Endothelial cell of umbilical vein (primary cell): ENCODE data around the gene CFLAR.

ENCODE experiments used
- EZH2 ChIP-seq: IDR thresholded peaks from 2 replicates; pipeline ENCODE4 v1.6.1; 2012; ENCODE audit warnings: borderline replicate concordance, low read depth, mild to moderate bottlenecking, moderate library complexity, low read length, inconsistent platforms; ENCODE audit not compliant: severe bottlenecking
- FOS ChIP-seq: IDR thresholded peaks from 2 replicates; pipeline ENCODE4 v1.6.1; 2011; ENCODE audit warnings: mild to moderate bottlenecking, low read length, moderate library complexity, borderline replicate concordance; ENCODE audit not compliant: insufficient read depth
- MYC ChIP-seq: IDR thresholded peaks from one replicate; pipeline ENCODE4 v1.6.1; 2011; ENCODE audit warnings: mild to moderate bottlenecking, low read depth, low read length
- POLR2A ChIP-seq: IDR thresholded peaks from 2 replicates; pipeline ENCODE4 v1.6.1; 2012; ENCODE audit warnings: low read depth, mild to moderate bottlenecking, control low read depth, low read length
- POLR2AphosphoS5 ChIP-seq: IDR thresholded peaks from 2 replicates; pipeline ENCODE4 v1.6.1; 2012; ENCODE audit warnings: low read depth, mild to moderate bottlenecking, control low read depth, low read length, moderate library complexity; ENCODE audit not compliant: insufficient read depth
- TF ChIP-seq, protein P1 (sequence below), 2 donors: IDR thresholded peaks; 1 replicate in 1 of 2; 2 replicates in 1 of 2; pipeline ENCODE4 v1.5.1; 2011; ENCODE audit warnings: low read length in 2 of 2, mild to moderate bottlenecking in 2 of 2, moderate library complexity in 2 of 2, control low read depth in 1 of 2, inconsistent platforms in 1 of 2, low read depth in 1 of 2; ENCODE audit not compliant: insufficient read depth in 1 of 2; ENCODE audit errors: extremely low read depth in 1 of 2
- TF ChIP-seq, protein P2 (sequence below): IDR thresholded peaks from 2 replicates; pipeline ENCODE4 v1.6.1; 2011; ENCODE audit not compliant: insufficient read depth, insufficient read length

DNA sequence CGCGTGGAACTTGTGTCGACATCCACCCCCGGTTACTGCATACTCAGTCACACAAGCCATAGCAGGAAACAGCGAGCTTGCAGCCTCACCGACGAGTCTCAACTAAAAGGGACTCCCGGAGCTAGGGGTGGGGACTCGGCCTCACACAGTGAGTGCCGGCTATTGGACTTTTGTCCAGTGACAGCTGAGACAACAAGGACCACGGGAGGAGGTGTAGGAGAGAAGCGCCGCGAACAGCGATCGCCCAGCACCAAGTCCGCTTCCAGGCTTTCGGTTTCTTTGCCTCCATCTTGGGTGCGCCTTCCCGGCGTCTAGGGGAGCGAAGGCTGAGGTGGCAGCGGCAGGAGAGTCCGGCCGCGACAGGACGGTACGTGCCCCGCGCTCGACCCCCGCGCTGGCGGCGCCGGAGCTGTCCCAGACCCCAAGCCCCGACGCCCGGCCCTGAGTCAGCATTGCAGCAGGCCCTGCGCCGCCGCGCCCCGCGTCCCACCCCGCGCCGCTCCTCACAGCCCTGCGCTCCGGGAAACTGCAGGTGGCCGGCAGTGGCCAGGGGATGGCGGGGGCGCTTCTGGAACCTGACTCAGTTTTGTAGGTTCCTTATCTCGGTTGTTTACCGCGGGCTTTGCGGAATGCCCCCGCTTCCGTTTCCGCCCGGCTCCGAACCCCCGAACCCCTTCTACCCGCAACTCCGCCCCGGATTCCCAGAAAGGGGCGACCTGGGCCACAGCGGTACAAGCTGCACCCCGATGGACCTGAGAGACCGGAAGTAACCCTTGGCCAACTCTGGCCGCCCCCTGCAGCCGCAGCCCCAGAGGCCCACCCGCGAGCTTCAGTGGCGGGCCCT is at the start of gene CFLAR:
- TF ChIP-seq POLR2A: peak; percentile 88
- peak; percentile 71 for TF ChIP-seq POLR2AphosphoS5
- TF ChIP-seq EZH2: no peak
- no peak for TF ChIP-seq MYC
- TF ChIP-seq, protein P1, sequence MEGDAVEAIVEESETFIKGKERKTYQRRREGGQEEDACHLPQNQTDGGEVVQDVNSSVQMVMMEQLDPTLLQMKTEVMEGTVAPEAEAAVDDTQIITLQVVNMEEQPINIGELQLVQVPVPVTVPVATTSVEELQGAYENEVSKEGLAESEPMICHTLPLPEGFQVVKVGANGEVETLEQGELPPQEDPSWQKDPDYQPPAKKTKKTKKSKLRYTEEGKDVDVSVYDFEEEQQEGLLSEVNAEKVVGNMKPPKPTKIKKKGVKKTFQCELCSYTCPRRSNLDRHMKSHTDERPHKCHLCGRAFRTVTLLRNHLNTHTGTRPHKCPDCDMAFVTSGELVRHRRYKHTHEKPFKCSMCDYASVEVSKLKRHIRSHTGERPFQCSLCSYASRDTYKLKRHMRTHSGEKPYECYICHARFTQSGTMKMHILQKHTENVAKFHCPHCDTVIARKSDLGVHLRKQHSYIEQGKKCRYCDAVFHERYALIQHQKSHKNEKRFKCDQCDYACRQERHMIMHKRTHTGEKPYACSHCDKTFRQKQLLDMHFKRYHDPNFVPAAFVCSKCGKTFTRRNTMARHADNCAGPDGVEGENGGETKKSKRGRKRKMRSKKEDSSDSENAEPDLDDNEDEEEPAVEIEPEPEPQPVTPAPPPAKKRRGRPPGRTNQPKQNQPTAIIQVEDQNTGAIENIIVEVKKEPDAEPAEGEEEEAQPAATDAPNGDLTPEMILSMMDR (IDR thresholded peaks at IDR 0.05; ENCODE audit: extremely low read depth in 1 of 2, insufficient read depth in 1 of 2, low read depth in 1 of 2, low read length in 2 of 2): no peak
- peak; percentile 55 for TF ChIP-seq FOS
- TF ChIP-seq, protein P2, sequence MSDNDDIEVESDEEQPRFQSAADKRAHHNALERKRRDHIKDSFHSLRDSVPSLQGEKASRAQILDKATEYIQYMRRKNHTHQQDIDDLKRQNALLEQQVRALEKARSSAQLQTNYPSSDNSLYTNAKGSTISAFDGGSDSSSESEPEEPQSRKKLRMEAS: no peak
